Stomach (tissue), 4 donors: ENCODE data around the gene TUFM.

Source experiments
- CTCF ChIP-seq, 7 experiments: fragments of 450-650 bp in 4 of 7; fragments of 200-600 bp in 3 of 7; sonication (generic) in 3 of 7; IDR thresholded peaks; one replicate each; pipeline ENCODE4 v1.5.1; 2016 to 2019; ENCODE audit warnings: antibody characterized with exemption in 7 of 7, control low read depth in 2 of 7, mild to moderate bottlenecking in 1 of 7
- POLR2A ChIP-seq, 4 donors: fragments of 450-650 bp; IDR thresholded peaks; one replicate each; pipeline ENCODE4 v1.6.1; 2016; ENCODE audit warnings: antibody characterized with exemption in 4 of 4, control low read depth in 2 of 4, mild to moderate bottlenecking in 1 of 4, moderate library complexity in 1 of 4
- POLR2AphosphoS5 ChIP-seq, 3 donors: sonication (generic); formaldehyde crosslinking; IDR thresholded peaks; one replicate each; pipeline ENCODE4 v1.6.1; 2016; ENCODE audit warnings: antibody characterized with exemption in 3 of 3

DNA sequence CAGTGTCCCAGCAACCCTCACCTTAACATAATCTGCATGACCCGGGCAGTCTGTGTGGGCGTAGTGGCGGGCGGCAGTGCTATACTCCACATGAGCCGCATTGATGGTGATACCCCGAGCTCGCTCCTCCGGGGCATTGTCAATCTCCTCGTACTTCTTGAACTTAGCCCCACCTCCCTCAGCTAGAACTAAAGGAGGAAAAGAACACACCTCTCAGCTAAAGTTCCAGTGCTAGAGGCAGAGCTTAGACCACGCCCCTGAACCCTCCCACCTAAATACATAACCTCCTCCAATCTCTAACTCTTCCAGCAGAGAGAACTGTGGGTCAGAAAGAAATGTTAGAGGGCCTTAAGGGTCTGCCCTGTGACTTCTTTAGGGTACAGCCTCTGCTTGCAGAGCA, 855 bp downstream of the TUFM start:
- TF ChIP-seq POLR2A (IDR thresholded peaks at IDR 0.05) = no peak
- no peak for TF ChIP-seq CTCF (IDR thresholded peaks at IDR 0.05)
- peak in 1 of 3 donors; percentile 20 for TF ChIP-seq POLR2AphosphoS5 (IDR thresholded peaks at IDR 0.05)
